Measurements from ENCODE around the gene ZNF513.
A peak's percentile ranks its signal among the peaks of the same experiment; 100 is the strongest.
"Not testable (repeated sequence)": the region's sequence is repeated elsewhere in the genome, so short reads cannot be mapped to it uniquely, and the experiment has no call there.

The ZNF513 gene, protein sequence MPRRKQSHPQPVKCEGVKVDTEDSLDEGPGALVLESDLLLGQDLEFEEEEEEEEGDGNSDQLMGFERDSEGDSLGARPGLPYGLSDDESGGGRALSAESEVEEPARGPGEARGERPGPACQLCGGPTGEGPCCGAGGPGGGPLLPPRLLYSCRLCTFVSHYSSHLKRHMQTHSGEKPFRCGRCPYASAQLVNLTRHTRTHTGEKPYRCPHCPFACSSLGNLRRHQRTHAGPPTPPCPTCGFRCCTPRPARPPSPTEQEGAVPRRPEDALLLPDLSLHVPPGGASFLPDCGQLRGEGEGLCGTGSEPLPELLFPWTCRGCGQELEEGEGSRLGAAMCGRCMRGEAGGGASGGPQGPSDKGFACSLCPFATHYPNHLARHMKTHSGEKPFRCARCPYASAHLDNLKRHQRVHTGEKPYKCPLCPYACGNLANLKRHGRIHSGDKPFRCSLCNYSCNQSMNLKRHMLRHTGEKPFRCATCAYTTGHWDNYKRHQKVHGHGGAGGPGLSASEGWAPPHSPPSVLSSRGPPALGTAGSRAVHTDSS

DNA sequence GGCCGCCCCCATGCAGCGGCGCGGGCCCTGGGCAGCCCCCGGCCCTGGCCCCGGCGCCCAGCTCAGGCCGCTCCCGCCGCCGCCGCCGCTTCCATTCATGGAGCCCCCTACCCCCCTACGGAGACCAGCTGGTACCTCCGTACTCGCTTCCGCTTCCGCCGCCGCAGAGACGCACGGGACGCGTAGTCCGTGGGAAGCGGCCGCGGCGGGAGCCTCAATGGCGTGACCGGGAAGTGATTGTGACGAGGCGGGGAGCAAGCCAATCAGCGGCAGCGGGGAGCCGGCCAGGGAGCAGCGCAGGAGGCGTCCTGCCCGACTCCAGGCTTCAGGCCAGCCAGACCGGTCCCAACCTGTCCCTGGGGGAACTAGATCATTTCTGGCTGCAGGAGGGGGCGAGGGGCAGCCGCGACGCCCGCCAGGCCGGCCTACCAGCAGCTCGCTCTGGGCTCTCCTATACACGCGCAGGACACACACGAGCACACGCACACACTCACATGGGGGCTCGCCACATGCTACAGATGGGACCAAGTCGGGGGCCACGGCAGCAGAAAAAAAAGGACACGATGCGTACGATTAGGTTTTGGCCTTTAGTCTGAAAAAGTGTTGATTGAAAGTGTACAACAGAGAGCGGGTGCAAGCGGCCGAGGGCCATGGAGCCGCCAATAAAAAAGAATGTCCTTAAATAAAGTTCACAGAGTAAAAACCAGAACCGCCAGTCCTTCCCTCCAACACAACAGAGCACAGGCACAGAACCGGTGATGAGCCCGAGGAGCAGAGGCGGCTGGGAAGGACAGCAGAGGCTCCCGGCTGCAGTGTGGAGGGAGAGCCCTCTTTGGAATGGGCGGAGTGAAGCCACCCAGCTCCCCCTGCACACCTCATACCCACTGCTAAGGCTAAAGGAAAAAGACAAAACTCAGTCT is at the start of gene ZNF513:
TSS of gene ZNF513 (minus strand) at position 109 of the 920 bp plus-strand sequence. CDS start 208 bp downstream, outside the sequence.
- DNase-seq (ENCODE audit: low read depth), result peak; percentile 98
- H3K4me3 ChIP-seq (ENCODE audit: low read length), result peak within 1 kb of the TSS; percentile 74
- TF ChIP-seq, protein P1, sequence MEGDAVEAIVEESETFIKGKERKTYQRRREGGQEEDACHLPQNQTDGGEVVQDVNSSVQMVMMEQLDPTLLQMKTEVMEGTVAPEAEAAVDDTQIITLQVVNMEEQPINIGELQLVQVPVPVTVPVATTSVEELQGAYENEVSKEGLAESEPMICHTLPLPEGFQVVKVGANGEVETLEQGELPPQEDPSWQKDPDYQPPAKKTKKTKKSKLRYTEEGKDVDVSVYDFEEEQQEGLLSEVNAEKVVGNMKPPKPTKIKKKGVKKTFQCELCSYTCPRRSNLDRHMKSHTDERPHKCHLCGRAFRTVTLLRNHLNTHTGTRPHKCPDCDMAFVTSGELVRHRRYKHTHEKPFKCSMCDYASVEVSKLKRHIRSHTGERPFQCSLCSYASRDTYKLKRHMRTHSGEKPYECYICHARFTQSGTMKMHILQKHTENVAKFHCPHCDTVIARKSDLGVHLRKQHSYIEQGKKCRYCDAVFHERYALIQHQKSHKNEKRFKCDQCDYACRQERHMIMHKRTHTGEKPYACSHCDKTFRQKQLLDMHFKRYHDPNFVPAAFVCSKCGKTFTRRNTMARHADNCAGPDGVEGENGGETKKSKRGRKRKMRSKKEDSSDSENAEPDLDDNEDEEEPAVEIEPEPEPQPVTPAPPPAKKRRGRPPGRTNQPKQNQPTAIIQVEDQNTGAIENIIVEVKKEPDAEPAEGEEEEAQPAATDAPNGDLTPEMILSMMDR (IDR thresholded peaks at IDR 0.05; ENCODE audit: insufficient read depth, low read depth, low read length, missing control alignments), result no peak

DNA sequence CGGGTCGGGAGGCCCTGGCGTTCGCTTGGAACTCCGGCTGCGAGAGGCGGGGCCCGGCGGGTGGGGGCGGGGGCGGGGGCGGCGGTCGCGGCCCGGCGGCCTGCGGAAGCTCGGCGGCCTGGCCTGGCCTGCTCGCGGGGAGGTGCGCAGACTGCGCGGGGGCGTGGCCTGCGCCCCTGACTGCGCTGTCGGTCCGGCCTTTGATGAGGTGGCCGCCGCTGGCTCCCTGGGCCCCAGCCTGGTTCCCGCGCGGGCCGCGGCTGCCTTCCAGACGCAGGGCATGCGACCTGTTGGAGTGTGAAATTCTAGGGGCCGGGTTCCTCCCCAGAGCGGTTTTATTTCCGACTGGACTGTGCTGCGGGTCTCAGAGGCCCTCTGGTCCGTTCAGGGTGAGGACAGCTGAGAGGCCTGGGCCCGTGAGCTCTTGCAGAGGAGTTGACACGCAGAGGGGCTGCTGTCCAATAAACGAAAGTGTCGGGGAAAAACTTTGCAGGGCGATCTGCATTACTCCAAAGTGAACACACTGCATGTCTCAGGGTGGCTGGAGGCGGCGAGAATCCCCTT is 48.5 kb upstream of the ZNF513 start:
- H3K4me3 ChIP-seq (ENCODE audit: low read length), result peak overlapping the region; percentile 85
- TF ChIP-seq, protein P1 (IDR thresholded peaks at IDR 0.05; ENCODE audit: insufficient read depth, low read depth, low read length, missing control alignments), result no peak
- DNase-seq (ENCODE audit: low read depth), result peak; percentile 88

DNA sequence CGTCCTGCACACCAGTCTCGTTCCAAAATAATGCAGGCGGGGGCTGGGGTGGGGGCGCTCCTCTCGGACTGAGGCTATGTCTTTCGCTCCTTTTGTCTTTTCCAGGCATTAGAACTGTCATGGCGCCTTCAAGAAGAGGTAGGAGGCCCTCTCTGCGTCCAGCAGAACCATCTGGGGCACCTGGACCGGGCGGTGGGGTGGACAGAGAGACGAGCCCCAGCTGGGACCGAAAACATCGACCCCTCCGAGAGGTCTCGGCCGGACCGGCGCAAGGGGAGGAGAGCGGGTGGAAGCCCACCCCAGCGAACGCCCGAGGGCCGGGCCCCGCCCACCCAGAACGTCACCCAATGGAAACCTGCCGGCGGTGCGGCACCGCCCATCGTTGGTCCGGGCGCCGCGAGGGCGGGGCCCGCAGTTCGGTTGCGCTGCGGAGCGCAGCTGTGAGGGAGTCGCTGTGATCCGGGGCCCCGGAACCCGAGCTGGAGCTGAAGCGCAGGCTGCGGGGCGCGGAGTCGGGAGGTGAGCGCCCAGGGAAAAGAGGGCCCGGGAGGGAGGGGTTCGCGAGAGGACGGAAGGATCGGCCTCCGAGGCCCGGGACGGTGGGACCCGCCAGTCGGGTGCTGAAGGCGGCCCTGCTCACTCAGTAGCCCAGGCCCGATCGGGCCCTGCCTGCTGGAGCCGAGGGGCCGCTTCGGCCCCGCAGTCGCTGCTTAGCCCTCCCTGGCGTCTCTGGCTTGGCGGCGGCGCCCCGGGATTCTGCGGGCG is 47.9 kb upstream of the ZNF513 start, which contains the start of gene NRBP1:
TSS of gene NRBP1 (plus strand) at position 419 of the 765 bp plus-strand sequence. CDS start 4,643 bp downstream, outside the sequence.
- TF ChIP-seq, protein P1 (IDR thresholded peaks at IDR 0.05; ENCODE audit: insufficient read depth, low read depth, low read length, missing control alignments), result no peak
- DNase-seq (ENCODE audit: low read depth), result peak; percentile 90
- H3K4me3 ChIP-seq (ENCODE audit: low read length), result peak within 1 kb of the TSS; percentile 85

DNA sequence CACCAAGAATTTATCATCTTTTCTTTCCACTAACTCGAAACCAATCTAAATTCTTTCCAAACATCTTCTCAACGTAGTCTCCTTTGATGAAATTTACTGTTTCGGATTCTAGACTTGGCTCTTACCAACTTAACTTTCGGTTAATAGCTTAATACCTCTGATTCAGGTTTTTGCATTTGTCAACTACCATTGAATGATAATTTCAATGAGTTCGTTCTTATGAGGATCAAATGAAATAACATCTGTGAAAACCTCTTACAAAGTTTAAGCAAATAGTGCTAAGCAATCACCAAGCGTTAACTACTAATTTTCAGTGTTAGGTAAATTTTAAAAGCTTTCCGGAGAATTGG is 47.3 kb upstream of the ZNF513 start:
- TF ChIP-seq, protein P1 (IDR thresholded peaks at IDR 0.05; ENCODE audit: insufficient read depth, low read depth, low read length, missing control alignments), result no peak
- peak overlapping the region; percentile 85 for H3K4me3 ChIP-seq (ENCODE audit: low read length)
- no peak for DNase-seq (ENCODE audit: low read depth)

DNA sequence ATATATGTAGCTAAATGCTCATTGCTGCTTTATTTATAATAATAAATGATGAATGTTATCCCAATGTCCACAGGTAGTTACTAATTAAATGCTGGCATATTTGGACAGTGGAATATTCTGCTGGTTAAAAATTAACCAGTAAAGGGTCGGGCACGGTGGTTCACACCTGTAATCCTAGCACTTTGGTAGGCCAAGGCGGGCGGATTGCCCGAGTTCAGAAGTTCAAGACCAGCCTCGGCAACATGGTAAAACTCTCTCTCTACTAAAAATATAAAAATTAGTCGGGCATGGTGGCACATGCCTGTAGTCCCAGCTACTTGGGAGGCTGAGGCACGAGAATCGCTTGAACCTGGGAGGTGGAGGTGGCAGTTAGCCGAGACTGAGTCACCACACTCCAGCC is 44.5 kb upstream of the ZNF513 start:
- not testable (repeated sequence) for DNase-seq (ENCODE audit: low read depth); H3K4me3 ChIP-seq (ENCODE audit: low read length)

DNA sequence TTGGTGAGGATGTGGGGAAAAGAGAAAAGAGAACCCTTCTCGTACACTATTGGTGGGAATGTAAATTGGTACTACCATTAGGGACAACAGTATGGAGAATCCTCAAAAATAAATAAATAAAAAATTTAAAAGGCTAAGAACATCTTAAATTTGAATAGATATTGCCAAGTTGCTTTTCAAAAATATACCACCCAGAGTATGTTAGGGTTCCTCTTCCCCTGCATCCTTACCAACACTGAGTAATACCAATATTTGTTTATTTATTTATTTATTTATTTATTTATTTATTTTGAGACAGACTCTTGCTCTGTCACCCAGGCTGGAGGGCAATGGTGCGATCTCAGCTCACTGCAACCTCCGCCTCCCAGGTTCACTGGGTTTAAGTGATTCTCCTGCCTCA is 42.4 kb upstream of the ZNF513 start:
- DNase-seq (ENCODE audit: low read depth), result no peak
- no peak overlapping the region for H3K4me3 ChIP-seq (ENCODE audit: low read length)
- TF ChIP-seq, protein P1 (IDR thresholded peaks at IDR 0.05; ENCODE audit: insufficient read depth, low read depth, low read length, missing control alignments), result no peak

Data from epithelial cell of esophagus (primary cell).